Measurements from ENCODE around the gene TMEM266. TPM values are rescaled to one million over a fixed set of nuclear protein-coding genes. Genes with fewer than 3 reads are reported as not detected.

Gene TMEM266
- total and polyA plus RNA-seq, 2 experiments from 2014 or later = 0.42 to 5.0 TPM

DNA sequence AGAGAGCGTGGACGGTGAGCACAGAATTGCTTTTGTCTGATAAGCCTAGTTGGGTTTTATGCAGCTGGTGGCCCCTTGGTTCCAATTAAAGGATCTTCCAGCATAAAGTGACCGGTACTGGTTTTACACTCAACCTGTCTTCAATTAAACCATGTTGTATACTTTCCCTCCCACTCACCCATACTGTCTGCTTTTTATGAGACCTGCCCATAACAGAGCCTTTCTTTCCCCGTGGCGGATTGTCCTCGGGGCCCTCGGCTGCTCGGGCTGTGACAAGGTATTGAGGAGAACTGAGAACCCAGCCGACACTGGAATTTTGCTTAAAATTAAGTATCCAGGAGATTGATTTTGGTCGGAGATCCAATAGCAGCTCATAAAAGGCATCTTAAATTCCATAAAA lies 98.4 kb downstream of the TMEM266 start (continued):
- TF ChIP-seq, protein P1, sequence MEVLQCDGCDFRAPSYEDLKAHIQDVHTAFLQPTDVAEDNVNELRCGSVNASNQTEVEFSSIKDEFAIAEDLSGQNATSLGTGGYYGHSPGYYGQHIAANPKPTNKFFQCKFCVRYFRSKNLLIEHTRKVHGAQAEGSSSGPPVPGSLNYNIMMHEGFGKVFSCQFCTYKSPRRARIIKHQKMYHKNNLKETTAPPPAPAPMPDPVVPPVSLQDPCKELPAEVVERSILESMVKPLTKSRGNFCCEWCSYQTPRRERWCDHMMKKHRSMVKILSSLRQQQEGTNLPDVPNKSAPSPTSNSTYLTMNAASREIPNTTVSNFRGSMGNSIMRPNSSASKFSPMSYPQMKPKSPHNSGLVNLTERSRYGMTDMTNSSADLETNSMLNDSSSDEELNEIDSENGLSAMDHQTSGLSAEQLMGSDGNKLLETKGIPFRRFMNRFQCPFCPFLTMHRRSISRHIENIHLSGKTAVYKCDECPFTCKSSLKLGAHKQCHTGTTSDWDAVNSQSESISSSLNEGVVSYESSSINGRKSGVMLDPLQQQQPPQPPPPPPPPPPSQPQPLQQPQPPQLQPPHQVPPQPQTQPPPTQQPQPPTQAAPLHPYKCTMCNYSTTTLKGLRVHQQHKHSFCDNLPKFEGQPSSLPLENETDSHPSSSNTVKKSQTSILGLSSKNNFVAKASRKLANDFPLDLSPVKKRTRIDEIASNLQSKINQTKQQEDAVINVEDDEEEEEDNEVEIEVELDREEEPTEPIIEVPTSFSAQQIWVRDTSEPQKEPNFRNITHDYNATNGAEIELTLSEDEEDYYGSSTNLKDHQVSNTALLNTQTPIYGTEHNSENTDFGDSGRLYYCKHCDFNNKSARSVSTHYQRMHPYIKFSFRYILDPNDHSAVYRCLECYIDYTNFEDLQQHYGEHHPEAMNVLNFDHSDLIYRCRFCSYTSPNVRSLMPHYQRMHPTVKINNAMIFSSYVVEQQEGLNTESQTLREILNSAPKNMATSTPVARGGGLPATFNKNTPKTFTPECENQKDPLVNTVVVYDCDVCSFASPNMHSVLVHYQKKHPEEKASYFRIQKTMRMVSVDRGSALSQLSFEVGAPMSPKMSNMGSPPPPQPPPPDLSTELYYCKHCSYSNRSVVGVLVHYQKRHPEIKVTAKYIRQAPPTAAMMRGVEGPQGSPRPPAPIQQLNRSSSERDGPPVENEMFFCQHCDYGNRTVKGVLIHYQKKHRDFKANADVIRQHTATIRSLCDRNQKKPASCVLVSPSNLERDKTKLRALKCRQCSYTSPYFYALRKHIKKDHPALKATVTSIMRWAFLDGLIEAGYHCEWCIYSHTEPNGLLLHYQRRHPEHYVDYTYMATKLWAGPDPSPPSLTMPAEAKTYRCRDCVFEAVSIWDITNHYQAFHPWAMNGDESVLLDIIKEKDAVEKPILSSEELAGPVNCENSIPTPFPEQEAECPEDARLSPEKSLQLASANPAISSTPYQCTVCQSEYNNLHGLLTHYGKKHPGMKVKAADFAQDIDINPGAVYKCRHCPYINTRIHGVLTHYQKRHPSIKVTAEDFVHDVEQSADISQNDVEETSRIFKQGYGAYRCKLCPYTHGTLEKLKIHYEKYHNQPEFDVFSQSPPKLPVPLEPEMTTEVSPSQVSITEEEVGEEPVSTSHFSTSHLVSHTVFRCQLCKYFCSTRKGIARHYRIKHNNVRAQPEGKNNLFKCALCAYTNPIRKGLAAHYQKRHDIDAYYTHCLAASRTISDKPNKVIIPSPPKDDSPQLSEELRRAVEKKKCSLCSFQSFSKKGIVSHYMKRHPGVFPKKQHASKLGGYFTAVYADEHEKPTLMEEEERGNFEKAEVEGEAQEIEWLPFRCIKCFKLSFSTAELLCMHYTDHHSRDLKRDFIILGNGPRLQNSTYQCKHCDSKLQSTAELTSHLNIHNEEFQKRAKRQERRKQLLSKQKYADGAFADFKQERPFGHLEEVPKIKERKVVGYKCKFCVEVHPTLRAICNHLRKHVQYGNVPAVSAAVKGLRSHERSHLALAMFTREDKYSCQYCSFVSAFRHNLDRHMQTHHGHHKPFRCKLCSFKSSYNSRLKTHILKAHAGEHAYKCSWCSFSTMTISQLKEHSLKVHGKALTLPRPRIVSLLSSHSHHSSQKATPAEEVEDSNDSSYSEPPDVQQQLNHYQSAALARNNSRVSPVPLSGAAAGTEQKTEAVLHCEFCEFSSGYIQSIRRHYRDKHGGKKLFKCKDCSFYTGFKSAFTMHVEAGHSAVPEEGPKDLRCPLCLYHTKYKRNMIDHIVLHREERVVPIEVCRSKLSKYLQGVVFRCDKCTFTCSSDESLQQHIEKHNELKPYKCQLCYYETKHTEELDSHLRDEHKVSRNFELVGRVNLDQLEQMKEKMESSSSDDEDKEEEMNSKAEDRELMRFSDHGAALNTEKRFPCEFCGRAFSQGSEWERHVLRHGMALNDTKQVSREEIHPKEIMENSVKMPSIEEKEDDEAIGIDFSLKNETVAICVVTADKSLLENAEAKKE (CRISPR knock-in tag; IDR thresholded peaks at IDR 0.05) = no peak
- TF ChIP-seq ZNF114 (CRISPR knock-in tag; IDR thresholded peaks at IDR 0.05) = no peak
- TF ChIP-seq ETS1 (IDR thresholded peaks at IDR 0.05) = no peak
- no peak for TF ChIP-seq EZH2phosphoT487 (IDR thresholded peaks at IDR 0.05; ENCODE audit: unreplicated experiment)
- no peak for TF ChIP-seq CREB1 (CRISPR knock-in tag; IDR thresholded peaks at IDR 0.05; ENCODE audit: low read depth)
- TF ChIP-seq POLR2AphosphoS5 (IDR thresholded peaks at IDR 0.05; ENCODE audit: low read depth) = no peak
- TF ChIP-seq JUNB (IDR thresholded peaks at IDR 0.05; ENCODE audit: unreplicated experiment) = no peak
- TF ChIP-seq ZNF331 (CRISPR knock-in tag; IDR thresholded peaks at IDR 0.05; ENCODE audit: low read depth) = no peak

- TF ChIP-seq JUNB (IDR thresholded peaks at IDR 0.05; ENCODE audit: unreplicated experiment) = no peak
- TF ChIP-seq, protein P1 (CRISPR knock-in tag; IDR thresholded peaks at IDR 0.05) = no peak
- TF ChIP-seq EZH2phosphoT487 (IDR thresholded peaks at IDR 0.05; ENCODE audit: unreplicated experiment) = no peak
- Histone ChIP-seq H3K27me3 (ENCODE audit: insufficient read depth) (no peaks in the 10 kb centered on the region), H3K27ac (ENCODE audit: low read depth) (no peak overlapping the region), H2AFZ (no peak overlapping the region), H3K79me2 (replicated peaks; ENCODE audit: insufficient read depth) (no peaks in the 10 kb centered on the region), H3K36me3 (ENCODE audit: insufficient read depth) (no peaks in the 10 kb centered on the region), H3K4me3 (no peak overlapping the region), H3K4me1 (ENCODE audit: insufficient read depth) (peaks cover under 1% of the 10 kb centered on the region; the same call in 1 of the 2 replicates), H3F3A (replicated peaks; ENCODE audit: low read depth) (no peaks in the 10 kb centered on the region), H3K4me2 (no peak overlapping the region), H3K9me2 (ENCODE audit: insufficient read depth) (no peaks in the 10 kb centered on the region), H4K20me1 (replicated peaks; ENCODE audit: insufficient read depth) (no peaks in the 10 kb centered on the region)
- DNase-seq (ENCODE audit: low spot score) (no peak), ATAC-seq (no peak)
- H3K4me1 Mint-ChIP-seq = peaks cover 9% of the 10 kb centered on the region
- H3K9me3 Mint-ChIP-seq = no peaks in the 10 kb centered on the region; the same call in 1 of the 3 replicates
- H3K27ac Mint-ChIP-seq = no peak overlapping the region
- peaks cover 6% of the 10 kb centered on the region for H3K27me3 Mint-ChIP-seq (ENCODE audit: insufficient read depth, low read depth, poor library complexity)
- H3K36me3 Mint-ChIP-seq (ENCODE audit: low read depth) = no peaks in the 10 kb centered on the region; the same call in 2 of the 3 replicates
- H3K4me3 Mint-ChIP-seq = no peak overlapping the region
Measured at GRCh38 chr15:76158815-76159214, 99.0 kb downstream of the TMEM266 start.

Measured in GM23338 (cell line).